HEK293 (cell line): Measurements from ENCODE around the gene TNFSF11.

Source experiments
- GLIS2 ChIP-seq: fragments of 450-650 bp; formaldehyde crosslinking; IDR thresholded peaks from 2 replicates; pipeline ENCODE4 v1.5.1; 2016; ENCODE audit warnings: missing biosample characterization, missing genetic modification characterization
- YY1 ChIP-seq: fragments of 450-650 bp; formaldehyde crosslinking; IDR thresholded peaks from 2 replicates; pipeline ENCODE4 v1.5.1; 2018; ENCODE audit warnings: missing biosample characterization, missing genetic modification characterization
- ZNF423 ChIP-seq: fragments of 450-650 bp; formaldehyde crosslinking; IDR thresholded peaks from 2 replicates; pipeline ENCODE4 v1.5.1; 2016; ENCODE audit warnings: missing biosample characterization, missing genetic modification characterization
- ZNF548 ChIP-seq: fragments of 450-650 bp; formaldehyde crosslinking; IDR thresholded peaks from 2 replicates; pipeline ENCODE4 v1.5.1; 2016; ENCODE audit warnings: missing biosample characterization, missing genetic modification characterization
- TF ChIP-seq, protein P1 (sequence below): fragments of 450-650 bp; formaldehyde crosslinking; IDR thresholded peaks from 2 replicates; pipeline ENCODE4 v1.5.1; 2016; ENCODE audit warnings: missing biosample characterization, missing genetic modification characterization
- TF ChIP-seq, protein P2 (sequence below): fragments of 450-650 bp; formaldehyde crosslinking; IDR thresholded peaks from 2 replicates; pipeline ENCODE4 v1.5.1; 2016; ENCODE audit warnings: missing biosample characterization, missing genetic modification characterization

DNA sequence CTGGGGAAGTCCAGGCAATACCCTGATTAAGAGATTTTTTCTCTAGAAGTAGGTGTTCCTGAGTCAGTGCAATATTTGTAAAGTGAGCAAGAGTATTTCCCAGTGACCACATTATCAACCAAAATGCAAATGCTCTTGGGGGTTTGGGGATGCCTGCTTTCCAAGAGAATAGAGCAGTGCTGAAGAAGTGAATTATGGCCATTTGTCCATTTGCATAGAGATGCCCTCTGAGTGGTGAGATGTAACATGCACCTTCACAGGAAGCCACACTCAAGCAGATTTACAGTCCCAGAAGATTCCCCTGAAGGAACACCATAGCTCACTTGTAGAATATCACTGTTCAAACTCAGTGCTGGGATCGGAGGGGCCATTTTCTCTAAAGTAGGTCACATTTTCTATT, 71.8 kb downstream of the TNFSF11 start:
- TF ChIP-seq ZNF423 (tag by site-specific recombination) = no peak
- TF ChIP-seq, protein P1, sequence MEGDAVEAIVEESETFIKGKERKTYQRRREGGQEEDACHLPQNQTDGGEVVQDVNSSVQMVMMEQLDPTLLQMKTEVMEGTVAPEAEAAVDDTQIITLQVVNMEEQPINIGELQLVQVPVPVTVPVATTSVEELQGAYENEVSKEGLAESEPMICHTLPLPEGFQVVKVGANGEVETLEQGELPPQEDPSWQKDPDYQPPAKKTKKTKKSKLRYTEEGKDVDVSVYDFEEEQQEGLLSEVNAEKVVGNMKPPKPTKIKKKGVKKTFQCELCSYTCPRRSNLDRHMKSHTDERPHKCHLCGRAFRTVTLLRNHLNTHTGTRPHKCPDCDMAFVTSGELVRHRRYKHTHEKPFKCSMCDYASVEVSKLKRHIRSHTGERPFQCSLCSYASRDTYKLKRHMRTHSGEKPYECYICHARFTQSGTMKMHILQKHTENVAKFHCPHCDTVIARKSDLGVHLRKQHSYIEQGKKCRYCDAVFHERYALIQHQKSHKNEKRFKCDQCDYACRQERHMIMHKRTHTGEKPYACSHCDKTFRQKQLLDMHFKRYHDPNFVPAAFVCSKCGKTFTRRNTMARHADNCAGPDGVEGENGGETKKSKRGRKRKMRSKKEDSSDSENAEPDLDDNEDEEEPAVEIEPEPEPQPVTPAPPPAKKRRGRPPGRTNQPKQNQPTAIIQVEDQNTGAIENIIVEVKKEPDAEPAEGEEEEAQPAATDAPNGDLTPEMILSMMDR (tag by site-specific recombination) = no peak
- no peak for TF ChIP-seq ZNF548 (tag by site-specific recombination)
- no peak for TF ChIP-seq YY1 (tag by site-specific recombination)
- TF ChIP-seq, protein P2, sequence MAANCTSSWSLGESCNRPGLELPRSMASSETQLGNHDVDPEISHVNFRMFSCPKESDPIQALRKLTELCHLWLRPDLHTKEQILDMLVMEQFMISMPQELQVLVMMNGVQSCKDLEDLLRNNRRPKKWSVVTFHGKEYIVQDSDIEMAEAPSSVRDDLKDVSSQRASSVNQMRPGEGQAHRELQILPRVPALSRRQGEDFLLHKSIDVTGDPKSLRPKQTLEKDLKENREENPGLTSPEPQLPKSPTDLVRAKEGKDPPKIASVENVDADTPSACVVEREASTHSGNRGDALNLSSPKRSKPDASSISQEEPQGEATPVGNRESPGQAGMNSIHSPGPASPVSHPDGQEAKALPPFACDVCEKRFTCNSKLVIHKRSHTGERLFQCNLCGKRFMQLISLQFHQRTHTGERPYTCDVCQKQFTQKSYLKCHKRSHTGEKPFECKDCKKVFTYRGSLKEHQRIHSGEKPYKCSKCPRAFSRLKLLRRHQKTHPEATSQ = no peak
- TF ChIP-seq GLIS2 (tag by site-specific recombination) = no peak
